Nephron (organoid): ENCODE measurements around the gene SLC6A9.
A peak's percentile ranks its signal among the peaks of the same experiment; 100 is the strongest.

Experiments
- H3K27ac Mint-ChIP-seq, 3 experiments: 2 replicates each; pipeline ENCODE4 v1.8.0; 2020; ENCODE audit warnings: mixed read lengths in 3 of 3, mild to moderate bottlenecking in 2 of 3, moderate library complexity in 1 of 3
- H3K27me3 Mint-ChIP-seq: 2 replicates; pipeline ENCODE4 v1.8.0; 2021; ENCODE audit warnings: low read depth, mild to moderate bottlenecking, moderate library complexity, mixed read lengths
- H3K36me3 Mint-ChIP-seq: 2 replicates; pipeline ENCODE4 v1.8.0; 2020; ENCODE audit warnings: low read depth, mixed read lengths
- H3K4me1 Mint-ChIP-seq: 2 replicates; pipeline ENCODE4 v1.8.0; 2020; ENCODE audit warnings: mixed read lengths
- H3K4me3 Mint-ChIP-seq, 3 experiments: 2 replicates each; pipeline ENCODE4 v1.8.0; 2020; ENCODE audit warnings: mild to moderate bottlenecking in 3 of 3, mixed read lengths in 3 of 3, moderate library complexity in 2 of 3
- H3K9me3 Mint-ChIP-seq: 2 replicates; pipeline ENCODE4 v1.8.0; 2020; ENCODE audit warnings: mixed read lengths
- TF ChIP-seq, protein P1 (sequence below), 3 experiments: fragments of 200-600 bp; sonication (generic); IDR thresholded peaks; one replicate each; pipeline ENCODE4 v1.5.0; 2021; ENCODE audit warnings: antibody characterized with exemption in 3 of 3; ENCODE audit not compliant: unreplicated experiment in 3 of 3

Gene SLC6A9

DNA sequence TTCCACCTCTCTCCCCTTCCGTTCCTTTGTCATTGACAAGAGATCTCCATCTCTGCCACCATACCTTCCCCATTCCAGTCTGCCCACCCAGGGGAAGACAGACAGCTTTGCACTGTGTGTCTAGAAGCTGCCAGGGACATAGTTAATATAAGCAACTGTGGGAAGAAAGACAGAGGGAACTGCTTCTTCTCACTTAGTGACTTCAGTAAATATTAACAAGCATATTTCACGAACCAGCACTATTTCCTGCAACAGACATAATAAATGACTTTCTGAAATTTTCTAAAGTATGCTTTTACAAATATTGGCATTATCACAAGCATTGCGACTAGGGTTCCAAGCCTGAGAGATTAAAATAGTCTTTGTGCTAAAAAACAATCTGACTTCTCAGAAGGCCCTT, 43.2 kb upstream of the SLC6A9 start:
- peaks cover 31% of the 10 kb centered on the region for H3K4me1 Mint-ChIP-seq
- H3K4me3 Mint-ChIP-seq = no peak overlapping the region
- no peaks in the 10 kb centered on the region for H3K36me3 Mint-ChIP-seq
- H3K27ac Mint-ChIP-seq = peak overlapping the region in 1 of 3 experiments; percentile 19
- peaks cover 40% of the 10 kb centered on the region for H3K27me3 Mint-ChIP-seq
- no peaks in the 10 kb centered on the region for H3K9me3 Mint-ChIP-seq
- TF ChIP-seq, protein P1, sequence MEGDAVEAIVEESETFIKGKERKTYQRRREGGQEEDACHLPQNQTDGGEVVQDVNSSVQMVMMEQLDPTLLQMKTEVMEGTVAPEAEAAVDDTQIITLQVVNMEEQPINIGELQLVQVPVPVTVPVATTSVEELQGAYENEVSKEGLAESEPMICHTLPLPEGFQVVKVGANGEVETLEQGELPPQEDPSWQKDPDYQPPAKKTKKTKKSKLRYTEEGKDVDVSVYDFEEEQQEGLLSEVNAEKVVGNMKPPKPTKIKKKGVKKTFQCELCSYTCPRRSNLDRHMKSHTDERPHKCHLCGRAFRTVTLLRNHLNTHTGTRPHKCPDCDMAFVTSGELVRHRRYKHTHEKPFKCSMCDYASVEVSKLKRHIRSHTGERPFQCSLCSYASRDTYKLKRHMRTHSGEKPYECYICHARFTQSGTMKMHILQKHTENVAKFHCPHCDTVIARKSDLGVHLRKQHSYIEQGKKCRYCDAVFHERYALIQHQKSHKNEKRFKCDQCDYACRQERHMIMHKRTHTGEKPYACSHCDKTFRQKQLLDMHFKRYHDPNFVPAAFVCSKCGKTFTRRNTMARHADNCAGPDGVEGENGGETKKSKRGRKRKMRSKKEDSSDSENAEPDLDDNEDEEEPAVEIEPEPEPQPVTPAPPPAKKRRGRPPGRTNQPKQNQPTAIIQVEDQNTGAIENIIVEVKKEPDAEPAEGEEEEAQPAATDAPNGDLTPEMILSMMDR (IDR thresholded peaks at IDR 0.05; ENCODE audit: unreplicated experiment in 3 of 3) = no peak

DNA sequence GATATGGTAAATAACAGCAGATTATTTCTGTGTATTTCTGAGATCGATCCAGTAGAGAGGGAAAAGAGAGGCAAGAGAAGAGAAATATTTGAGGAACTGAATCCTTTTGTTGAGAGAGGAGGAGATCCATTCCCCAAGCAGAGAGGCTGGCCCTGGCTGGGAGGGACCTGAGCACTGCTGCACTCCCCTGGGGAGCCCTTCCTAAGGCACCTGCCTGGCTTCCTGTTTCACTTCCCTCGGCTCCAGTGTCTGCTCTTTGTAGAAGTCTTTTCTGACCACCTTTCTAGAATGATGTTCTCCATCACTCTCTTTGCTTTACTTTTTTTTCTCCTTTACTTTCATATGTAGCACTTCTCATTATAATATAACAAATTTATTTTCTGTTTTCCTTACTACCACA, 42.3 kb upstream of the SLC6A9 start:
- H3K4me3 Mint-ChIP-seq = no peak overlapping the region
- H3K27ac Mint-ChIP-seq = no peak overlapping the region
- H3K4me1 Mint-ChIP-seq = peaks cover 25% of the 10 kb centered on the region
- H3K27me3 Mint-ChIP-seq = peaks cover 31% of the 10 kb centered on the region
- no peaks in the 10 kb centered on the region for H3K36me3 Mint-ChIP-seq
- TF ChIP-seq, protein P1 (IDR thresholded peaks at IDR 0.05; ENCODE audit: unreplicated experiment in 3 of 3) = no peak
- H3K9me3 Mint-ChIP-seq = peaks cover 2% of the 10 kb centered on the region

GRCh38 chr1:44072821-44073220, 41.6 kb upstream of the SLC6A9 start:
- Mint-ChIP-seq H3K9me3 (peaks cover 2% of the 10 kb centered on the region), H3K4me1 (peaks cover 20% of the 10 kb centered on the region), H3K27me3 (peaks cover 26% of the 10 kb centered on the region), H3K36me3 (no peaks in the 10 kb centered on the region), H3K27ac (no peak overlapping the region), H3K4me3 (no peak overlapping the region)
- TF ChIP-seq, protein P1 (IDR thresholded peaks at IDR 0.05; ENCODE audit: unreplicated experiment in 3 of 3) = no peak

DNA sequence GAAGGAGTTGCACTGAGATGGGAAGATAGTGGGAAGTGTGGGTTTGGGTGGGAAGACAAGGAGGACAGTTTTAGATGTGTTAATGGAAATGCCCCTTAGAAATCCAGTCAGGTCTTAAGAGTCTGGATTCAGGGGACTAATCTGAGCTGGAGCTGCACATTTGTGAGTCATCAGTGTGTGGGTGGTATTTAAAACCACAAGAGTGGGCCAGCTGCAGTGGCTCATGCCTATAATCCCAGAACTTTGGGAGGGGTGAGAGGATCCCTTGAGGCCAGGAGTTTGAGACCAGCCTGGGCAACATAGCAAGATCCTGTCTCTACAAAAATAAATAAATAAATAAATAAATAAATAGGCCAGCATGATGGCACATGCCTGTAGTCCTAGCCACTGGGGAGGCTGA, 40.9 kb upstream of the SLC6A9 start:
- Mint-ChIP-seq H3K9me3 (peaks cover 2% of the 10 kb centered on the region), H3K4me3 (no peak overlapping the region), H3K36me3 (no peaks in the 10 kb centered on the region), H3K27me3 (peaks cover 30% of the 10 kb centered on the region), H3K27ac (no peak overlapping the region), H3K4me1 (peaks cover 14% of the 10 kb centered on the region)
- TF ChIP-seq, protein P1 (IDR thresholded peaks at IDR 0.05; ENCODE audit: unreplicated experiment in 3 of 3) = no peak

GRCh38 chr1:44071461-44071860, 40.2 kb upstream of the SLC6A9 start:
- H3K4me1 Mint-ChIP-seq = peaks cover 14% of the 10 kb centered on the region
- H3K27me3 Mint-ChIP-seq = peaks cover 31% of the 10 kb centered on the region
- no peak overlapping the region for H3K4me3 Mint-ChIP-seq
- no peak overlapping the region for H3K27ac Mint-ChIP-seq
- TF ChIP-seq, protein P1 (IDR thresholded peaks at IDR 0.05; ENCODE audit: unreplicated experiment in 3 of 3) = no peak
- no peaks in the 10 kb centered on the region for H3K36me3 Mint-ChIP-seq
- H3K9me3 Mint-ChIP-seq = peaks cover 2% of the 10 kb centered on the region

- Mint-ChIP-seq H3K4me3 (no peak overlapping the region), H3K36me3 (no peaks in the 10 kb centered on the region), H3K27me3 (peaks cover 21% of the 10 kb centered on the region)
Measured at GRCh38 chr1:44068442-44068921, 37.2 kb upstream of the SLC6A9 start.

More at GRCh38 chr1:44068442-44068921, 37.2 kb upstream of the SLC6A9 start:
- H3K27ac Mint-ChIP-seq = no peak overlapping the region
- H3K4me1 Mint-ChIP-seq = peaks cover 9% of the 10 kb centered on the region
- H3K9me3 Mint-ChIP-seq = peaks cover 2% of the 10 kb centered on the region
- TF ChIP-seq, protein P1 (IDR thresholded peaks at IDR 0.05; ENCODE audit: unreplicated experiment in 3 of 3) = no peak
